Measurements from ENCODE around the gene NFATC4. TPM values are rescaled to one million over a fixed set of nuclear protein-coding genes. Genes with fewer than 3 reads are reported as not detected.

Gene NFATC4
- total and polyA plus RNA-seq, 2 experiments from 2014 or later = 20.9 to 26.6 TPM

GRCh38 chr14:24414077-24414476, 46.1 kb downstream of the NFATC4 start:
- Histone ChIP-seq H3K27ac (ENCODE audit: low read depth) (no peak overlapping the region), H4K20me1 (replicated peaks; ENCODE audit: insufficient read depth) (no peaks in the 10 kb centered on the region), H3K4me3 (no peak overlapping the region), H3K4me1 (ENCODE audit: insufficient read depth) (no peaks in the 10 kb centered on the region), H3K79me2 (replicated peaks; ENCODE audit: insufficient read depth) (no peaks in the 10 kb centered on the region), H3F3A (replicated peaks; ENCODE audit: low read depth) (no peaks in the 10 kb centered on the region), H3K9me2 (ENCODE audit: insufficient read depth) (no peaks in the 10 kb centered on the region), H3K4me2 (no peak overlapping the region), H3K27me3 (ENCODE audit: insufficient read depth) (no peaks in the 10 kb centered on the region), H3K36me3 (ENCODE audit: insufficient read depth) (no peaks in the 10 kb centered on the region), H2AFZ (no peak overlapping the region)
- no peak for TF ChIP-seq POLR2AphosphoS5 (IDR thresholded peaks at IDR 0.05; ENCODE audit: low read depth)
- ATAC-seq (no peak), DNase-seq (ENCODE audit: low spot score) (no peak)
- Mint-ChIP-seq H3K4me1 (peaks cover 2% of the 10 kb centered on the region; the same call in 1 of the 3 replicates), H3K27ac (no peak overlapping the region), H3K9me3 (peaks cover 2% of the 10 kb centered on the region; the same call in 1 of the 3 replicates), H3K4me3 (no peak overlapping the region), H3K27me3 (ENCODE audit: insufficient read depth, low read depth, poor library complexity) (peaks cover 8% of the 10 kb centered on the region), H3K36me3 (ENCODE audit: low read depth) (peaks cover 5% of the 10 kb centered on the region; the same call in 1 of the 3 replicates)

DNA sequence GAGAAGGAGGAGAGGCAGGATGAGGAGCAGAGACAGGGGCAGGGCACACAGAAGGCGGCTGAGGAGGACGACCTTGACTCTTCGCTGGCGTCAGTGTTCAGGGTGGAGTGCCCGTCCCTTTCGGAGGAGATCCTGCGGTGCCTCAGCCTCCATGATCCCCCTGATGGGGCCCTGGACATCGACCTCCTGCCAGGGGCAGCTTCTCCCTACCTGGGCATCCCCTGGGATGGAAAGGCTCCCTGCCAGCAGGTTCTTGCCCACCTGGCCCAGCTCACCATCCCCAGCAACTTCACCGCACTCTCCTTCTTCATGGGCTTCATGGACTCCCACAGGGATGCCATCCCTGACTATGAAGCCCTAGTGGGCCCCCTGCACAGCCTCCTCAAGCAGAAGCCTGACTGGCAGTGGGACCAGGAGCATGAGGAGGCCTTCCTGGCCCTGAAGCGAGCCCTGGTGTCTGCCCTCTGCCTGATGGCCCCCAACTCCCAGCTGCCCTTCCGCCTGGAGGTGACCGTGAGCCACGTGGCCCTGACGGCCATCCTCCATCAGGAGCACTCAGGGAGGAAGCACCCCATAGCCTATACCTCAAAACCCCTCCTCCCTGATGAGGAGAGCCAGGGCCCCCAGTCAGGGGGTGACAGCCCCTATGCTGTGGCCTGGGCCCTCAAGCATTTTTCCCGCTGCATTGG, 46.9 kb downstream of the NFATC4 start:
- H3K4me3 ChIP-seq = no peak overlapping the region
- no peak overlapping the region for H3K27ac Mint-ChIP-seq
- no peak overlapping the region for H2AFZ ChIP-seq
- TF ChIP-seq NANOG (IDR thresholded peaks at IDR 0.05; ENCODE audit: borderline replicate concordance) = no peak
- no peak for TF ChIP-seq EZH2phosphoT487 (IDR thresholded peaks at IDR 0.05; ENCODE audit: unreplicated experiment)
- TF ChIP-seq REST (IDR thresholded peaks at IDR 0.05; ENCODE audit: unreplicated experiment) = no peak
- TF ChIP-seq JUNB (IDR thresholded peaks at IDR 0.05; ENCODE audit: unreplicated experiment) = no peak
- no peak for TF ChIP-seq ZNF331 (CRISPR knock-in tag; IDR thresholded peaks at IDR 0.05; ENCODE audit: low read depth)
- no peak for TF ChIP-seq ZNF462 (CRISPR knock-in tag; IDR thresholded peaks at IDR 0.05)
- TF ChIP-seq STAT1 (IDR thresholded peaks at IDR 0.05; ENCODE audit: unreplicated experiment) = no peak
- TF ChIP-seq EZH2 (IDR thresholded peaks at IDR 0.05; ENCODE audit: low read depth, unreplicated experiment) = no peak
- TF ChIP-seq CREB1 (CRISPR knock-in tag; IDR thresholded peaks at IDR 0.05; ENCODE audit: low read depth) = no peak
- TF ChIP-seq POLR2AphosphoS5 (IDR thresholded peaks at IDR 0.05; ENCODE audit: low read depth) = no peak
- TF ChIP-seq ZNF114 (CRISPR knock-in tag; IDR thresholded peaks at IDR 0.05) = no peak

More for the DNA sequence above, 46.9 kb downstream of the NFATC4 start:
- DNase-seq (ENCODE audit: low spot score) = no peak
- peaks cover 11% of the 10 kb centered on the region for H3K27me3 Mint-ChIP-seq (ENCODE audit: insufficient read depth, low read depth, poor library complexity)
- Histone ChIP-seq H3K27ac (ENCODE audit: low read depth) (no peak overlapping the region), H3K4me2 (no peak overlapping the region), H3K36me3 (ENCODE audit: insufficient read depth) (no peaks in the 10 kb centered on the region), H3K9me2 (ENCODE audit: insufficient read depth) (no peaks in the 10 kb centered on the region), H3K79me2 (replicated peaks; ENCODE audit: insufficient read depth) (no peaks in the 10 kb centered on the region), H3K27me3 (ENCODE audit: insufficient read depth) (0 out of 2 replicates have a peak, but pooled peaks cover under 1% of the 10 kb centered on the region), H4K20me1 (replicated peaks; ENCODE audit: insufficient read depth) (no peaks in the 10 kb centered on the region), H3K4me1 (ENCODE audit: insufficient read depth) (no peaks in the 10 kb centered on the region), H3F3A (replicated peaks; ENCODE audit: low read depth) (no peaks in the 10 kb centered on the region)
- peaks cover 5% of the 10 kb centered on the region; the same call in 1 of the 3 replicates for H3K36me3 Mint-ChIP-seq (ENCODE audit: low read depth)
- H3K4me1 Mint-ChIP-seq = peaks cover 2% of the 10 kb centered on the region; the same call in 1 of the 3 replicates
- ATAC-seq = no peak
- peaks cover 2% of the 10 kb centered on the region; the same call in 1 of the 3 replicates for H3K9me3 Mint-ChIP-seq
- no peak overlapping the region for H3K4me3 Mint-ChIP-seq

Data from GM23338 (cell line).